Ectodermal cell (in vitro differentiated cells): ENCODE data around the gene VAV2.

ENCODE experiments used
- H3K27ac ChIP-seq: 2 replicates; pipeline ENCODE4 v1.7.0; 2013; ENCODE audit warnings: mild to moderate bottlenecking, low read depth, low read length; ENCODE audit not compliant: insufficient read depth, poor library complexity, severe bottlenecking
- H3K27me3 ChIP-seq: 2 replicates; pipeline ENCODE4 v1.7.0; 2013; ENCODE audit warnings: mild to moderate bottlenecking, low read length; ENCODE audit not compliant: insufficient read depth, control insufficient read depth, poor library complexity, severe bottlenecking
- H3K36me3 ChIP-seq: one replicate; pipeline ENCODE4 v1.7.0; 2013; ENCODE audit warnings: low read length; ENCODE audit not compliant: control insufficient read depth, insufficient read depth
- H3K4me1 ChIP-seq: one replicate; pipeline ENCODE4 v1.7.0; 2013; ENCODE audit warnings: low read length; ENCODE audit not compliant: control insufficient read depth, insufficient read depth
- H3K4me3 ChIP-seq: 2 replicates; pipeline ENCODE4 v1.7.0; 2013; ENCODE audit warnings: low read depth, low read length, control low read depth; ENCODE audit not compliant: insufficient read depth
- H3K9me3 ChIP-seq: 2 replicates; pipeline ENCODE4 v1.7.0; 2013; ENCODE audit warnings: mild to moderate bottlenecking, low read length, moderate library complexity; ENCODE audit not compliant: control insufficient read depth
- WGBS, 2 experiments: methylation state at CpG; one replicate each; pipeline ENCODE4 v1.1.7; 2013; ENCODE audit warnings: missing lambda C conversion rate in 2 of 2; 5-methylcytosine and 5-hydroxymethylcytosine counted together

The VAV2 gene

GRCh38 chr9:133914442-133915342 lies 77.4 kb downstream of the VAV2 start:
- no peak overlapping the region for H3K27ac ChIP-seq
- no peaks in the 10 kb centered on the region for H3K36me3 ChIP-seq
- WGBS, 2 experiments = 41 to 45% methylated on average over 22 to 23 of the region's 25 CpGs
- H3K4me3 ChIP-seq = no peak overlapping the region
- H3K27me3 ChIP-seq = no peaks in the 10 kb centered on the region
- no peaks in the 10 kb centered on the region for H3K9me3 ChIP-seq
- peaks cover 54% of the 10 kb centered on the region for H3K4me1 ChIP-seq

- 84 to 85% methylated on average over 27 of the region's 27 CpGs for WGBS, 2 experiments
- Histone ChIP-seq H3K4me1 (peaks cover 47% of the 10 kb centered on the region), H3K27me3 (no peaks in the 10 kb centered on the region), H3K9me3 (no peaks in the 10 kb centered on the region), H3K4me3 (no peak overlapping the region), H3K27ac (no peak overlapping the region), H3K36me3 (no peaks in the 10 kb centered on the region)
Measured at GRCh38 chr9:133913571-133914369, 78.4 kb downstream of the VAV2 start.

- WGBS, 2 experiments = 92% methylated on average over 26 of the region's 26 CpGs
- Histone ChIP-seq H3K27ac (no peak overlapping the region), H3K4me3 (no peak overlapping the region), H3K36me3 (no peaks in the 10 kb centered on the region), H3K4me1 (peaks cover 35% of the 10 kb centered on the region), H3K27me3 (no peaks in the 10 kb centered on the region), H3K9me3 (no peaks in the 10 kb centered on the region)
Measured at GRCh38 chr9:133910855-133911514, 81.1 kb downstream of the VAV2 start.

- Histone ChIP-seq H3K9me3 (no peaks in the 10 kb centered on the region), H3K36me3 (no peaks in the 10 kb centered on the region), H3K27me3 (no peaks in the 10 kb centered on the region), H3K4me3 (no peak overlapping the region), H3K4me1 (peaks cover 12% of the 10 kb centered on the region), H3K27ac (no peak overlapping the region)
- 90 to 92% methylated on average over 28 to 30 of the region's 31 CpGs for WGBS, 2 experiments
Measured at GRCh38 chr9:133906932-133907910, 84.9 kb downstream of the VAV2 start.

- WGBS, 2 experiments = 85 to 87% methylated on average over 13 of the region's 13 CpGs
- H3K9me3 ChIP-seq = no peaks in the 10 kb centered on the region
- peaks cover 12% of the 10 kb centered on the region for H3K4me1 ChIP-seq
- H3K4me3 ChIP-seq = no peak overlapping the region
- no peak overlapping the region for H3K27ac ChIP-seq
- H3K36me3 ChIP-seq = no peaks in the 10 kb centered on the region
- no peaks in the 10 kb centered on the region for H3K27me3 ChIP-seq
Measured at GRCh38 chr9:133906218-133906617, 85.9 kb downstream of the VAV2 start.

GRCh38 chr9:133905493-133905892 lies 86.6 kb downstream of the VAV2 start:
- no peak overlapping the region for H3K4me3 ChIP-seq
- no peaks in the 10 kb centered on the region for H3K9me3 ChIP-seq
- WGBS, 2 experiments = 95 to 96% methylated on average over 6 of the region's 6 CpGs
- H3K27me3 ChIP-seq = no peaks in the 10 kb centered on the region
- no peak overlapping the region for H3K27ac ChIP-seq
- H3K4me1 ChIP-seq = peaks cover 12% of the 10 kb centered on the region
- H3K36me3 ChIP-seq = no peaks in the 10 kb centered on the region

GRCh38 chr9:133904346-133905090 lies 87.6 kb downstream of the VAV2 start:
- H3K4me3 ChIP-seq = no peak overlapping the region
- no peaks in the 10 kb centered on the region for H3K36me3 ChIP-seq
- no peaks in the 10 kb centered on the region for H3K9me3 ChIP-seq
- peaks cover 12% of the 10 kb centered on the region for H3K4me1 ChIP-seq
- 92% methylated on average over 29 of the region's 29 CpGs for WGBS, 2 experiments
- no peaks in the 10 kb centered on the region for H3K27me3 ChIP-seq
- no peak overlapping the region for H3K27ac ChIP-seq

- no peak overlapping the region for H3K4me3 ChIP-seq
- H3K4me1 ChIP-seq = no peaks in the 10 kb centered on the region
- H3K9me3 ChIP-seq = no peaks in the 10 kb centered on the region
- H3K27ac ChIP-seq = no peak overlapping the region
- H3K27me3 ChIP-seq = no peaks in the 10 kb centered on the region
- WGBS, 2 experiments = 88 to 90% methylated on average over 18 of the region's 18 CpGs
- no peaks in the 10 kb centered on the region for H3K36me3 ChIP-seq
Measured at GRCh38 chr9:133901184-133901835, 90.8 kb downstream of the VAV2 start.
